Body of pancreas (tissue), 4 donors: Measurements from ENCODE around the gene GIPR. TPM values are rescaled to one million over a fixed set of nuclear protein-coding genes. Genes with fewer than 3 reads are reported as not detected.

ENCODE experiments used
- ATAC-seq: fragments of 150-250 bp; one replicate; pipeline ENCODE4 v1.9.1; 2016
- DNase-seq, 4 donors: peaks; one replicate each; pipeline ENCODE4 v3.0.0-alpha.2; 2019
- H3K27ac ChIP-seq, 4 donors: fragments of 200-600 bp; sonication (generic); 1 replicate in 3 of 4; 2 replicates in 1 of 4; pipeline versions ENCODE4 v1.5.1 to v1.6.1; 2016 to 2019; ENCODE audit warnings: mild to moderate bottlenecking in 1 of 4, mixed read lengths in 1 of 4, moderate library complexity in 1 of 4
- H3K27me3 ChIP-seq, 2 donors: fragments of 200-600 bp; sonication (generic); one replicate each; pipeline ENCODE4 v1.6.0; 2016; ENCODE audit warnings: mild to moderate bottlenecking in 1 of 2
- H3K36me3 ChIP-seq, 2 donors: fragments of 200-600 bp; sonication (generic); replicated peaks in 1 of 2; 2 replicates each; pipeline ENCODE4 v1.5.1; 2016; ENCODE audit warnings: low read depth in 2 of 2; ENCODE audit not compliant: insufficient read depth in 1 of 2
- H3K4me1 ChIP-seq: fragments of 200-600 bp; sonication (generic); one replicate; pipeline ENCODE4 v1.6.0; 2016
- H3K4me3 ChIP-seq, 2 donors: fragments of 200-600 bp; sonication (generic); 1 replicate in 1 of 2; 2 replicates in 1 of 2; pipeline ENCODE4 v1.5.1; 2016 to 2019
- H3K9me3 ChIP-seq, 3 donors: fragments of 200-600 bp; sonication (generic); 1 replicate in 2 of 3; 2 replicates in 1 of 3; pipeline ENCODE4 v1.5.1; 2016
- CTCF ChIP-seq, 7 experiments: fragments of 450-650 bp in 4 of 7; fragments of 200-600 bp in 3 of 7; sonication (generic) in 3 of 7; IDR thresholded peaks; one replicate each; pipeline ENCODE4 v1.5.1; 2016 to 2019; ENCODE audit warnings: antibody characterized with exemption in 7 of 7
- POLR2A ChIP-seq, 3 donors: fragments of 450-650 bp; IDR thresholded peaks; one replicate each; pipeline ENCODE4 v1.6.1; 2016; ENCODE audit warnings: antibody characterized with exemption in 3 of 3, mild to moderate bottlenecking in 2 of 3
- WGBS, 2 donors: methylation state at CpG; one replicate each; pipeline ENCODE4 v1.1.5; 2017; 5-methylcytosine and 5-hydroxymethylcytosine counted together
- intact Hi-C: fragments of 100-400 bp; cut with DNase I; formaldehyde crosslinking; loops from one replicate; pipeline ENCODE4 v1.15.1; 2023
- total RNA-seq, 2 donors: library from RNA; depleted of rRNA; stranded (reverse); fragments of >200 nt; gene quantifications; one replicate each; pipeline ENCODE4 v1.1.0, GENCODE V29; 2016

Gene GIPR
- total RNA-seq, 2 donors from 2014 or later, result 3.9 to 9.2 TPM

- intact Hi-C loops, result no loop called here
- Histone ChIP-seq H3K27ac (no peak overlapping the region), H3K36me3 (peaks cover 0 to 2% of the 10 kb centered on the region in 2 donors), H3K9me3 (no peaks in the 10 kb centered on the region), H3K4me1 (no peaks in the 10 kb centered on the region), H3K4me3 (no peak overlapping the region), H3K27me3 (no peaks in the 10 kb centered on the region)
- no peak for TF ChIP-seq CTCF (IDR thresholded peaks at IDR 0.05)
- TF ChIP-seq POLR2A (IDR thresholded peaks at IDR 0.05), result no peak
- 91 to 92% methylated on average over 3 to 9 of the region's 9 CpGs for WGBS, 2 donors
- ATAC-seq (no peak), DNase-seq (no peak)
These were observed 37.1 kb downstream of the GIPR start for GRCh38 chr19:45705115-45705514.

GRCh38 chr19:45705710-45706415, 37.8 kb downstream of the GIPR start:
- Histone ChIP-seq H3K27me3 (no peaks in the 10 kb centered on the region), H3K4me3 (no peak overlapping the region), H3K4me1 (no peaks in the 10 kb centered on the region), H3K9me3 (no peaks in the 10 kb centered on the region), H3K36me3 (peaks cover 0 to 2% of the 10 kb centered on the region in 2 donors), H3K27ac (no peak overlapping the region)
- WGBS, 2 donors, result 88 to 92% methylated on average over 12 of the region's 12 CpGs
- intact Hi-C loops, result no loop called here
- ATAC-seq, result no peak
- no peak for DNase-seq
- TF ChIP-seq CTCF (IDR thresholded peaks at IDR 0.05), result no peak

- Histone ChIP-seq H3K4me1 (no peaks in the 10 kb centered on the region), H3K36me3 (peaks cover 4 to 5% of the 10 kb centered on the region in 2 donors), H3K4me3 (no peak overlapping the region), H3K9me3 (no peaks in the 10 kb centered on the region), H3K27me3 (no peaks in the 10 kb centered on the region), H3K27ac (no peak overlapping the region)
- intact Hi-C loops, result no loop called here
- no peak for TF ChIP-seq POLR2A (IDR thresholded peaks at IDR 0.05)
- no peak for TF ChIP-seq CTCF (IDR thresholded peaks at IDR 0.05)
- 70 to 74% methylated on average over 10 of the region's 10 CpGs for WGBS, 2 donors
- DNase-seq, result no peak
- ATAC-seq, result no peak
These were observed 42.5 kb downstream of the GIPR start for GRCh38 chr19:45710356-45711130.

GRCh38 chr19:45711851-45712698, 44.1 kb downstream of the GIPR start:
- DNase-seq, result no peak
- no peak overlapping the region for H3K27ac ChIP-seq
- intact Hi-C loops, result no loop called here
- TF ChIP-seq POLR2A (IDR thresholded peaks at IDR 0.05), result no peak
- TF ChIP-seq CTCF (IDR thresholded peaks at IDR 0.05), result no peak
- H3K4me3 ChIP-seq, result no peak overlapping the region
- no peaks in the 10 kb centered on the region for H3K27me3 ChIP-seq
- peaks cover 4 to 5% of the 10 kb centered on the region in 2 donors for H3K36me3 ChIP-seq
- peaks cover 9% of the 10 kb centered on the region for H3K4me1 ChIP-seq
- 92% methylated on average over 11 to 67 of the region's 76 CpGs for WGBS, 2 donors
- ATAC-seq, result no peak
- no peaks in the 10 kb centered on the region for H3K9me3 ChIP-seq
